GM04504 (cell line): ENCODE data around the gene CFAP97D2.
"Not testable (repeated sequence)": the region's sequence is repeated elsewhere in the genome, so short reads cannot be mapped to it uniquely, and the experiment has no call there.

Source experiments
- DNase-seq: peaks from one replicate; pipeline ENCODE4 v3.0.0-alpha.2; 2012; ENCODE audit warnings: low read depth

CFAP97D2 gene

DNA sequence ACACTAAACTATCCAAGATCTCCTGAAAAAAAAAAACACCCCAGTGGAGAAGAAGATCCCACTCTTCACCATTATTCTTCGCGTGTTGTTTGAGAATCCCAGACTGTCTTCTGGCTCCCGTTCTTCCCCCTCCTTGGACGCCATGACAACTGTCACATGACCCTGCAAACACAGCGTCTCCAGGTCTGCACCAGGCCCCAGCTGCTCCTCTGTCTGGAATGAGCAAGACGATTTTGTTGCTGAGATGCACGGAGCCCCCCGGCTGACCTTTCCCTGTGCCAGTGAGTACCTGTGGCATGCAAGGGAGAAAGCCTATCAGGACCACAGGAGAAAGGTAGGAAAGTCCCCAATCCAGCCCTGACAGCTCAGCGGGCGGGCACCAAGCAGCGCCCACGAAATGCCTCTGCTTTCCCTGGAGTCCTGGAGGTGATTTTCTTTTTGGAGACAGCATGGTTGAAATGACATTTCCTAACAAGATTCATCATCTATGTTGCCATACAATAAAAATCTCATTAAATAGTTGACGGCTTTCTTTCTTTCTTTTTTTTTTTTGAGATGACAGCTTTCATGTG lies at the start of gene CFAP97D2:
CFAP97D2 (plus strand) TSS at position 171 of the 572 bp plus-strand sequence; CDS start at position 245, 74 bp downstream.
- DNase-seq, result no peak

DNA sequence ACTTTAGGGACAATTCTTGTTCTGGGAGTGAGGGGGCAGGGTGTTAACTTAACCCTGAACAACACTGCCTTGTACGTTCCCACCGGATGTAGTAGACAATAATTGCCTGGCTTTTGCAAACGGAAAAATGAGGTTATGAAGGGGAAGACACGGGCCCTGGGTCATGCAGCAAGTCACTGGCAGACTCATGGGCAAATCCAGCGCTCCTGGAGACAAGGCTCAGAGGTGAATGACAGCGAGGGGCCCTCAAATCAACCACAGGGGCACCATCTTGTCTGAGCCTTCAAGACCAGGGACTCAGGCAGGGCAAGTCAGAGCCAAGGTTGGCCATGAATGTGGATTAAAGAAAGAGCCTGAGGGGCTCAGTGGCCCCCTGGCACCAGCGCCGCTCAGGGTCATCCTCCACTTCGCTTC lies 49.4 kb upstream of the CFAP97D2 start:
- no peak for DNase-seq

- DNase-seq, result no peak
Observed at GRCh38 chr13:114130131-114130836, 48.8 kb upstream of the CFAP97D2 start.

DNA sequence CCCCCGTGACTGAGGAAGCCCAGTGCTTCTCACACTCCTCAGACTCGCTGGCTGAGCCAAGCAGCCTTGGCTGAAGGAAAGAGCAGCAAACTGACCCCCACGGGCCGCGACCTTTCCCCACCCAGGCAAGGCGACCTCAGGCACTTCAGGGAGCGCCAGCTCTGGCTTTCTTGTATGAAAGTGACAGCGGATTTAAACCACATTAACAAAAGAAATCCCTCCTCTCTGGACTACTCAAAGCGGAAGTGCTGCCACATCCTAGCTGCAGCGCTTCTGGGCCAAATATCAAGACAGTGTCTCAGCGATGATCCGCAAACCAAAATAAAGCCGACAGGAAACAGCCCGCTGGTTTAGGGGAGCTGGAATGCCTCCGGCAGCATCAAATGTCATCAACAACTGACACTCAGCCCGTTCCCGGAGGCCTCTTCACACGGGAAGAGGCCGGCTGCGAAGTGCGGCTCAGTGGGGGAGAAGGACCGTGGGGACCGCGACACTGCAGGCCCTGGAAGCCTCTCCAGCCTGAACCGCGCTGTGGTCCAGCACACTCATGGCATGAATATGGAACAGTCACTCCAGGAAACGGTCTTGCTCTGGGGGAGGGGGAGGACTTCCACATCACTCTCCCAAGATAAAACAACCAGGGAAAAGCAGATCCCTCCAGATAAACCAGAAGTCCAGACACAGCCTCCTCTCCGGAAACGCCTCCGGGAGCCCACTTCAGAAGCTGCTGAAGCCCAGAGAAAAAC lies 48.0 kb upstream of the CFAP97D2 start:
- peak; percentile 88 for DNase-seq

DNA sequence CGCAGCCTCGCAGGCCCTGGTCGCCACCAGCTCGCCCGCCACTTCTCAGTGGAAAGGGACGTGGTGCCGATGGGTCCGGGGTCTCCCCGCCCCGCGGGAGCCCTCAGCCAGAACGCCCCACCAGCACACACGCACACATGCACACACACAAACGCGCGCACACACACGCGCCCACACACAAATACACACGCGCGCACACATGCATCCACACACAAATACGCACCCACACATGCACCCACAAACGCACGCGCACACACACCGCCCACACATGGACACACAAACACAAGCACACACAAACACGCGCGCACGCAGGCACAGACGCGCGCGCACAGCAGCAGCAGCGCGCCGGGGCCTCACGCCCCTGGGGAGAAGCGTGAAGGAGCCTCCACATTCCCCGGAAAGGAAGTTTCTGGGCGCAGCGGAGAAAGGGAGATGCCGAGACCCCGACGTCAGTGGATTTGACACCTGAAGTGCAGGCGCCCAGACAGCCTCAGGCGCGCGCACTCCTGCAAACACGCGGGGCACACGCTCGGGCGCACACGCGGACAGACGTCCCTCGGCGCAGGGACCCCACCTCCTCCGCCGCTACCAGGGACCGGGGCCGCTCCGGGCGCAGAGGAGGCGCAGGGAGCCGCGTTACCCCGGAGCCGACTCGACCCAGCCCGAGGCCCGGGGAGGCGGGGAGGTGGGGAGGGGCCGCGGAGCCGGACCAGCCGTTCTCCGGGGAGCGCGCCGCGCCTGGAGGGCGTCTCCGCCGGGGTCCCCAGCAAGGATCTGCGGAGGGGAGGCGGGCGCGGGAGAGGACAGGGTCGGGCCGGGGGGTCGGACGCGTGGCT lies 47.3 kb upstream of the CFAP97D2 start:
- no peak for DNase-seq

GRCh38 chr13:114132419-114133121 lies 46.5 kb upstream of the CFAP97D2 start, which contains the start of gene RASA3:
Gene RASA3, minus strand, starts transcription at chr13:114132623. Its CDS starts 134 bp downstream, at chr13:114132489.
- no peak for DNase-seq

GRCh38 chr13:114133126-114133525 lies 45.9 kb upstream of the CFAP97D2 start:
- DNase-seq, result not testable (repeated sequence)

DNA sequence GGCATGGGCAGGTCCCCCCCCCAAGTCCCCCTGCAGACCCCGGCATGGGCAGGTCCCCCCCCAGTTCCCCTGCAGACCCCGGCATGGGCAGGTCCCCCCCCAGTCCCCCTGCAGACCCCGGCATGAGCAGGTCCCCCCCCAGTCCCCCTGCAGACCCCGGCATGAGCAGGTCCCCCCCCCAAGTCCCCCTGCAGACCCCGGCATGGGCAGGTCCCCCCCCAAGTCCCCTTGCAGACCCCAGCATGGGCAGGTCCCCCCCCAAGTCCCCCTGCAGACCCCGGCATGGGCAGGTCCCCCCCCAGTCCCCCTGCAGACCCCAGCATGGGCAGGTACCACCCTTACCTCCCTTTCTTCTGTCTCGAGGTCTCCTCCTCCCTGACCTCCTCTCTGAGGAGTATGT lies 45.5 kb upstream of the CFAP97D2 start:
- not testable (repeated sequence) for DNase-seq

DNA sequence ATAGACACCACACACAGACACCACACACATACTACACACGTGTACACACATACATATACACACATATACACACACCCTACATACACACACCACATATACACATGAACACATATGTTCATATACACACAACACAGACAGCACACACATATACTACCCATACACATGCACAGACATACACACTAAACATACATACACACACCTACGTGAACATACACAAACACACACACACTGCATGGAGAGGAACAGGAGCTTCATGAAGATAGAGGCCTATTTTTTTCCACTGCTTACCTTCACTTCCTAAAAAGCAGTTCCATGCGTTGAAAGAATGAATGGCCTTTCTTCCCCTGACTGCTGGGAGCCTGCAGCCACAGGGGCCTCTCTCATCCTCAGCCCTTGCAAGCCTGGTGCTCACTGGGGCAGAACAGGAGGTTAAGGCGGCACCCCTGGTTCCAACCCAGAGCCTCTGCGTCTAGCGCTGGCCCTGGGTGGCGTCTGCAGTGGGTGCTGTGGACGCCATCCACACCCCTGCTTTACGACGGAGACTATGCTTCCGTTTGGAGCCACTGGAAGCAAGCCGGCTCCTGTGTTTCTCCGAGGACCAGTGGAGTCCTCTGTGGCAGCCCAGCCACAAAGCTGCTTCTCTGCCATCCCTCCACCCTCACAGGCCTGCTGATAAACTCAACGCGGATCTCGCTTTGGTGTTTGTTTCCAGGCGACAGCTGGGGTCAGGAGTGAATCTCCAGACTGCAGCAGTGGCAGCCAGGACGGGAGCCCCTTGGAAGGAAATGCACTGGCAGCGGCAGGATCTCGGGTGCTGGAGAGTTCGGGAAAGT lies 44.7 kb upstream of the CFAP97D2 start:
- no peak for DNase-seq

DNA sequence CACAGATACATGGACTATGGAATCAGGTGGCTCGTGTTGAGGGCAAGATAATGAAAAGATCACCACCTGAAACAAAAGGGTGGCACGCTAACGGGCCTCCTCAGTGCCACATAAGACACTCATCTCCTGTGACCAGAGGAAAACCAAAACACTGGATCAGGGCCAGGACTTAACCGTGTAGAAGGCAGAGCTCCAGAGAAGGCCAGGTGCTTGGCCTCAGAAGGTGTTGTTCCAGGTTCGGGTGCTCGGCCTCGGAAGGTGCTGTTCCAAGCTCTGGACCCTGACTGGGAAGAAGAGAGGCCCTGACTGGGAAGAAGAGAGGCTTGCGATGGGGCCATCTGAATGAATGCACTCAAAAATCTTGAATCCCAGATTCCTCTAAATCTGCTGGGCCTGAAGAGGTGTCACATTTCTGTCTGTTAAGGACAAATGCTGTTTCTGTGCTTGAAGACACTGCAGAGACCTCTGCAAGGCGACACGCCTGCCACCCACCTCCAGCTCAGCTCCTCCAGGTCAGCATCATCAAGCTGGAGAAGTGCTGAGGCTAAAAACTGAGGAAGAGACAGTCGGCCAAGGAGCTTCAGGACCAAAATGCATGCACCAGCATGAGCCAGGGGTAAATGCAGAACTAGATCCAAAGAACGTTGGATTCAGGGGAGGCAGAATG lies 44.0 kb upstream of the CFAP97D2 start:
- DNase-seq, result no peak

- DNase-seq, result no peak
Observed at GRCh38 chr13:114135731-114136171, 43.3 kb upstream of the CFAP97D2 start.

DNA sequence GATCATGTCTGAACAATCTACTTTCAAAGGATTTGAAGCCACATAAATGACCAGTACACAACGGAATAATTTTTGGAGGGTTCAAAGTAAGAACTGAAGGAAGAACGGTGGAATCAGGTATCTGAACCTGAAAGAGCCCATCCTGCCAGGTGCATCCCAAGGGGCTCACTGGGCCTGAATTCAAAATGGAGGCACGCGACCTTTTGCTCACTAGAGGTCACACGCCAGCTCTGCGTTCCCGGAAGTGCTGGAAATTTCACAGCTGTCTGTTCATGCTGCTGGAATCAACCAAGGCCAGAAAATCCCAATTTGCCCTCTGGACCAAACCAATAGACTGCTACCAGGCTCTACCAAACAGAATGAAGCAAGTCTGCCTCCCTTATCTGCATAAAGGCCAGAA lies 42.5 kb upstream of the CFAP97D2 start:
- DNase-seq, result no peak

DNA sequence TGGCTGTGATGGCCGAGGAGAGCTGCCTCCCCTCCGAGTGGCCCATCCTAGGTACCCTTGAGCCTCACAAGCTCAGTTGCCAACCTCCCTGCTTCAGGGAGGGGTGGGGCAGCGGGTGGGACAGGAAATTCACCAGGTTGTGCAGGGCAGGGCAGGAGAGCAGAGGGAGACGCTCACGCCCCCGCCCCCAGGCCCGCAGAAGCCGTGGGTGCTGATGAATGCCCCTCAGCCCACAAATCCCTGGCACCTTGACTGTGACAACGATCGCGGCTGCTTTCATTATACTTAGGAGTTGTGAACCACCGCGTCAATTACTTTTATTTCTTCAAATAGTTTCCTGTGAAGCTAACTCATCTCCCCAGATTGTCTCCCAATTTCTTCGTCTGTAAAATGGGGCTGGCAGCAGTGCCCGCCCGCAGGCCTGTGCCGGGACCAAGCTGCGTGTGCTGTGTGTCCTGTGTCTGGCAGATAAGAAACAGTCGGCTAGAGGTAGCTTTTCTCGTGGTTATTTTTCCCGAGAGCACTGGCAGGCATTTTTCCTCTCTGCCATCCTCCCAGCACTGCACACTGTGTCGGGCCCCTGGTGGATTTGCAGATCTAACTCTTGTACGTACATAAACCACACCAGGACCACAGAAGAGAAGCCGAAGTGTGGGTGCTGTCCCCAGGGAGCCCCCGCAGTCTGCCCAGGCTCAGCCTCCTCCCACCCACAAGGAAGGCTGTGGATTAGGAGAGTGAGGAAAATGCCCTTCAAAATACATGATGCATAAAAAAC lies 38.7 kb upstream of the CFAP97D2 start:
- no peak for DNase-seq

- no peak for DNase-seq
Observed at GRCh38 chr13:114140906-114141250, 38.2 kb upstream of the CFAP97D2 start.

- no peak for DNase-seq
Observed at GRCh38 chr13:114141261-114141996, 37.6 kb upstream of the CFAP97D2 start.

DNA sequence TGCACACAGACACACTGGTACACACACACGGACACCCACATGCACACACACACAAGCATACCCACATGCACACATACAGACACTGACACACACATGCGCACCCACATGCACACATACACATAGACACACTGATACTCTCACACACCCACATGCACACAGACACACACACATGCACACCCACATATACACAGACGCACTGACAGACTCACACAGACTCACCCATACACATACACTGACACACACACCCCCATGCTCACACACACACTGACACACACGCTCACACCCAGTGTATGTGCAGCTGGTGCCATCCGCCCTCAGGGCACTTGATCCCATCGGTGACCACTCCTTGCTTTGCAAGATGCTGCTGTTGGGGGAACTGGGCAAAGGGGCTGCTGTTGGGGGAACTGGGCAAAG lies 36.9 kb upstream of the CFAP97D2 start:
- DNase-seq, result no peak

DNA sequence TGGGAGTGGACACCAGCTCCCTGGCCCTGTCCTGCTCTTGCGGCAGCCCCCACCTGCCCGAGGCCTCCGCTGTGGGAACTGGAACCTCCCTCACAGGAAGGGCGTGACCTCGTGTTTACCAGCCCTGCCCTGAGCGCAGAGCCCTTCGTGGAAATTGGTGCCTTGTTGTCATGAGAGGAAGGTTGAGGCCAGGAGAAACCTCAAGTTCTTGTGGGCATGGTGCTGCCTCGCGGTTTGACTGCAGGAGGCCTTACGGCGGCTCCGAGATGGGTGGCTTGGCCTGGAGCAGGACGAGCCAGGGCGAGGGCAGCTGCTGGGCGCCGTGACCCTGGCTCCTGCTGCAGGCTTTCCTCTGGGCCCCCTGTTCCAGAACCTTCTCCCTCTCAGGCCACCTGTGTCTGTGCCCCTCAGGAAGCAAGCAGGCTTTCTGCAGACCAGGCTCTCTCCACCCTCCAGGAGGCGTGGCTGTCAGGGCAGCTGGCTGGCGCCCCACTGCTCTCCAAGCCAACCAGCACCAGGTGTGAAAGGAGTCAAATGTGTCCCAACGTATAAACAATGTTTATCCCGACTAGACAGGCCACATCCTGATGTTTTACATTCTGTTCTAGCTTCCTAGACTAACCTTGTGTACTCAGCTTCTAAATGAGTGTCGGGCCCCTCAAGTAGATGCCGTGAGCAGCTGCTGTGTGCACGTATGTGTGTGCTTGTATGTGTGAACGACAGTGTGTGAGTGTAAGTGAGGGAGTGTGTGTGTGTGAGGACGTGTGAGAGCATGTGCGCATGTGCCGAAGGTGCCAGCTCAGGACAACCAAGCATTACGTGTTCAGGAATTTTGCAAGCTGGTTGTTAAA lies 36.2 kb upstream of the CFAP97D2 start:
- no peak for DNase-seq
